GM19025 (cell line): Measurements from ENCODE around the gene SLC39A8.
"Not testable (repeated sequence)": the region's sequence is repeated elsewhere in the genome, so short reads cannot be mapped to it uniquely, and the experiment has no call there.

Source experiments
- ATAC-seq: cut with Tn5 transposase; IDR thresholded peaks from one replicate; pipeline ENCODE4 v1.9.1; 2021; ENCODE audit warnings: mild to moderate bottlenecking, low read depth, moderate library complexity; ENCODE audit not compliant: unreplicated experiment

The SLC39A8 gene

DNA sequence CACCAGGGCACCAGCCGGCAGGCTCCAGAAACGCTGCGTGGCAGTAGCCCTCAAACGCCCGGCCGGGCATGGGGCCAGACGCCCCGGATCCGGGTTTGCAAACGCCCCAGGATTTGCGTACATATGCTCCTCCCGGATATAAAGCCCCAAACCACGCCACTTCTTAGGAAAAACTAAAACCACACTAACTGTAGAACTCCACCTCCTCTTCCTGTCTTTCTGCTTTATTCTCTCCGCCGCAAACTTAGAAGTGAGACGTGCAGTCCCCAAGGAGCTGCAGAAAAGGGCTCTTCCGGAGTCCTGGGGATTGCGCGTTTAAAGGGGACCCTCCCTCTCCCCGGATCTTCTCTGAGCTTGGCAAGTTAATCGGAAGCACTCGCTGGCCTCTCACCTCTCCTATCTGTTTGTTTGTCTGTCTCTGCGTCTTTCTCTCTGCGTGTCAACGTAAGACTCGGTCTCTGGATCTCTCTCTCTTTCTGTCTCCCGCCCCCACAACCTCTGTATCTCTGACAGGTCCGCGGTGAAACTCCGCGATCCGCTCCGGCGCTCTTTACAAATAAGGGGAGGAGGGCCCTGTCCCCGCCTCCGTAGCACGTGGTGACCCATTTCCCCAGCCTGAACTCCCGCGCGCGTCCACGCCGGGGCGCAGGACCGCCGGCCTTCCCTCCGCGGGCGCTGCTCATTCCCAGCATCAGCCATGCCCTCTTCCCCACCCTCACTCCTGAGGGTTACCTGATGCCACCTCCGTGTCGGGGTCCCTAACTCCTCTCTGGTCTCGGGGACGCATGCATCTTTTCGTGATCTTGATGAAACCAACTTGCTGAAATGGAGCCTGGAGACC, at the start of gene SLC39A8:
SLC39A8 (minus strand) TSS at position 529 of the 841 bp plus-strand sequence. CDS start 820 bp downstream, outside the sequence.
- ATAC-seq = peak; percentile 70

DNA sequence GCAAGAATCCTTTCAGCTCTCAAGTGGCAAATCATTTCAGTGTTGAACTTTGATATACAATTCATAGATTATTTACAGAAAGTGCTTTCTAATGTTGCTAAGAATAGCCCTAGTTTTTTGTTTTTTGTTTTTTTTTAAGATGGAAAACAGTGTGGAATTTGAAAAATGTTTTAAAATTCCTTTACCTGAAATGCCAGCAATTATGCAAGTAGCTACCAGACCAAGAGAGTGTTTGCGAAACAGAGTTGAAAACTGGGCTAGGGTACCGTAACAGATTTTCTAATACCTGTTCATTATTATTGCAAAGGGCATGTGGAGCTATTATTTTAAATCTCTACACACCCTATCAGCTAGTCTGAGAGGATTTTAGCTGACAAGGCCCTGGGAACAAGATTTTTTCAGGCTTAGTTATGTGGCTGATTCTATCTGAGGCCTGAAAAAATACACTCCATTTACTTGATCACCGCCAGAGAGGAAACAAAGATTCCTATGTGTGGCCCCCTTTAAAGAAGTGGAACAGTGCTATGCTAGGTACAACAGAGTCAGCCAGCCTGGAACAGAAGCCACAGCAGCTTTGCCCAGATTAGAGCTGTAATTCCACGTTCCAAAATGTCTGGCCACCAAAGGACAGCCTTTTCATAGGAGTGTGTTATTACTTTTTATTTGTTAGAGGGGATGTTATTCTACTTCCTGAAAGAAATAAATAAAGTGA, 46.9 kb upstream of the SLC39A8 start:
- no peak for ATAC-seq

DNA sequence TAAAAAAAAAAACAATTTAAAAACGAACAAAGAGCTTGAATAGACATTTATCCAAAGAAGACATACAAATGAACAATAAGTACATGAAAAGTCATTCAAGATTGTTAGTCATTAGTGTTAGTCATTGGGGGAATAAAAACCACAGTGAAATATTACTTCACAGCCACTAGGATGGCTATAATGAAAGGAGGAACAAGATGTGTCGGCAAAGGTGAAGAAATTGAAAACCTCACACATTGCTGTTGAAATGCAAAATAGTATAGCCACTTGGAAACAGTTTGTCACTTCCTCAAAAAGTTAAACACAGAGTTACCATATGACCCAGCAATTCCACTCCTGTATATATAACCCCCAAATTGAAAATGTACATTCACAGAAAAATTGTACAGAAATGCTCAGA, 45.2 kb upstream of the SLC39A8 start:
- peak; percentile 80 for ATAC-seq

DNA sequence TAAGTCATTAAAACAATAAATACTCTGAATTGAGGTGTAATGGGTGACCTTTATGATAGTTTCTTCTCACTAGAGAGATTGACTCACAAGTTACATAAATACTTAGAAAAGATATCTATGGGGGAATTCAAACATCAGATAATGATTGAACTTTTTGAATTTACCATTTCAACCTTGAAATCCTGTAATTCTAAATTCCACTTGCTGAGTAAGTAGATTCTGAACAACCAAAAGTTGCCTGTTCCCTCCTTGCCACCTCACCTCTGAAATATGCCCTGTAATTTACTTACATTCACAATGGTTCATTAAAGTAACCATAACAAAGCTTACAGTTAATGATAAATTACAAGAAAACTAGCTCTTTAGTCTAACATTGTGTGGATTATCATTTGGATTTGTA, 43.3 kb upstream of the SLC39A8 start:
- no peak for ATAC-seq

DNA sequence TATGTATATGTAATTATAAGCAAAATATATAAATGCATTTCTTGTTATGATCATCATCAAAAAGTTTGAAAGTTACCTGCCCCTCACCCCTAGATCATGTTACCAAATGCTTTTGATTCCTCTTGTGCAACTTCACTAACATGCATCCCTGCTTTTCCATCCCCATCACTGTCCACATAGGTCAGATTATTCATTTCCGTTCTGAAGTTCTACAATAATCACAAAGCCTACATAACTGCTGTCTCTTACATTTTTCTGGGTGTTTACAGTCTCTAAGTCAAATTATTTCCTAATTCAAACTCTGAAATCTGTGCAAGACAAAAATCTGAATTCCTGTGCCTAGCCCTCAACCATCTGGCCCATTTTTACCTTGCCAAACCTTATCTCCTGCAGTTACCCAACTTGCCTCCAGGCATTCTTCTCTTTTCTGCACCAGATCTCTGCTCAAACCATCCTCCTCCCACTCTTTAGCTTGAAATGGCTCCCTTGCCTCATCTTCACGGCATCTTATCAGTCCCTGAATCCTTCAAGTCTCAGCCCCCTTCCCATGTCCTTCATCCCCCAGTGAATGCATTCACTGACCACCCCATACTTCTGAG, 42.4 kb upstream of the SLC39A8 start:
- no peak for ATAC-seq

DNA sequence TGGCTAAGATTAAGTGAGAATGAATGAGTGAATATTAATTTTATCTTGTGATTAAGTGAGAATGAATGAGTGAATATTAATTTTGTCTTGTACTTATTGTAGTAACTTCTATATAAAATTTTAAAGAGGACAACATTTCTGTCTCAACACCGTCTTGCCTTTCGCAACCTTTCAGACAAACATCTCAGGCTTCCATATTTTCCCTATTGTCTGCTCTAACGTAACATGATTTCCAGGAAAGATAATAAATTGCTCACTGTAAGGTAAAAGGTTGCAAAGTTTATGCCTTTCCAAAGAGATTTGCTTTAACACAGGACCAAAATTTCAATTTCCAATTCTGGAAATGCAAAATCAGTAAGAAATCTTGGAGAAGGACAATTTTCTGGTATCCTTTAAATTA, 41.7 kb upstream of the SLC39A8 start:
- ATAC-seq = no peak

DNA sequence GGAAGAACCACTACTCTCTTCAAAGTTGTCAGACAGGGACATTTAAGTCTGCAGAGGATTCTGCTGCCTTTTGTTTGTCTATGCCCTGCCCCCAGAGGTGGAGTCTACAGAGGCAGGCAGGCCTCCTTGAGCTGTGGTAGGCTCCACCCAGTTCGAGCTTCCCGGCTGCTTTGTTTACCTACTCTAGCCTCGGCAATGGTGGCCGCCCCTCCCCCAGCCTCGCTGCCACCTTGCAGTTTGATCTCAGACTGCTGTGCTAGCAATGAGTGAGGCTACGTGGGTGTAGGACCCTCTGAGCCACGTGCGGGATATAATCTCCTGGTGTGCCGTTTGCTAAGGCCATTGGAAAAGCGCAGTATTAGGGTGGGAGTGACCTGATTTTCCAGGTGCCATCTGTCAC, 35.0 kb upstream of the SLC39A8 start:
- ATAC-seq = not testable (repeated sequence)

DNA sequence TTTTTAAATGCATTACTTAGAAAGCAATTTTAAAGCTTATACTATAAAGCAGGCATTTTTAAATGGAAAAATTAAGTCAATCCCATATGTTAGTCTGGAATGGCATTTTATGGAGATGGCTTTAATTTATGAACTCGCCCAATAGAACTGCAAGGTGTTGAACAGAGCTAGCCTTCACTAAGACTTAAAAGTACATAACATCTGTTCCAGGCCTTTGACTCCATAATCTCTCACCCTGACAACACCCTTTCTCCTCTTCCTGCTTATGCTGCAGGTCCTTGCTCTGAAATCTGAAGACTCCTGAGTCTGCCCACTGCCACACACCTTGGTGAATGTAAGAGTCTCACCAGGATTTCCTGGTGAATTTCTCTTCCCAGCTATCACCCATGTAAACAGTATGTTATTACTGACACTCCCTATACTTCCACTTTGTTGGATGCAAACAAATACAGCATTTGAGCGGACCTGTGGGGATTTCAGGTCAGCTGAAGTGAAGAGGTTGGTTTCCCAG, 17.7 kb upstream of the SLC39A8 start:
- no peak for ATAC-seq

DNA sequence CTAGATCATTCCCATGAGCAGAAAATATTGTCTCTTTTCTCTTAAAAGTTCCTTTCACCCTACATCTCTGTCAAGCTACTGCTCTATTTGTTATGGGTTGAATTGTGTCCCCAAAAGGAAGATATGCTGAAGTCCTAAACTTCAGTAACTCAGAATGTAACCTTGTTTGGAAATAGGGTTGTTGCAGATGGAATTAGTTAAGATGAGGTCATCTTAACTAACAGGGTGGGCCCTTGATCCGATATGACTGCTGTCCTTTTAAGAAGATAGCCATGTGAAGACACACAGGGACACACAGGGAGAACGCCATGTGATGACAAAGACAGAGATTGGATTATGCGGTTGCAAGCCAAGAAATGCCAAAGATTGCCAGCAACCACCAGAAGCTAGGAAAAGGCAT, 12.8 kb upstream of the SLC39A8 start:
- ATAC-seq = no peak

DNA sequence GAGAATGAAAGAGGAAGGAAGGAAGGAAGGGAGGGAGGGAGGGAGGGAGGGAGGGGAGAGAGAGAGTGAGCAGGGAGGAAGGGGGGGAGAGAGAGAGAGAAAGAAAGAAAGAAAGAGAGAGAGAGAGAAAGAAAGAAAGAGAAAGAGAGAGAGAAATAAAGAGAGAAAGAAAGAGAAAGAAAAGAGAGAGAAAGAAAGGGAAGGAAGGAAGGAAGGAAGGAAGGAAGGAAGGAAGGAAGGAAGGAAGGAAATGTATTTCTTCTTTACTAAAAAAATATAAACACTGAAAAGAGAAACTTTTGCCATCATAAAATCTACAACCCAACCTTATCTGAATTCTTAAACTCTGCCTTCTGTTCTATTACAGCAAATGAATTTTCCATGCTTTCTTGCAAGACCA, 12.4 kb upstream of the SLC39A8 start:
- ATAC-seq = not testable (repeated sequence)

DNA sequence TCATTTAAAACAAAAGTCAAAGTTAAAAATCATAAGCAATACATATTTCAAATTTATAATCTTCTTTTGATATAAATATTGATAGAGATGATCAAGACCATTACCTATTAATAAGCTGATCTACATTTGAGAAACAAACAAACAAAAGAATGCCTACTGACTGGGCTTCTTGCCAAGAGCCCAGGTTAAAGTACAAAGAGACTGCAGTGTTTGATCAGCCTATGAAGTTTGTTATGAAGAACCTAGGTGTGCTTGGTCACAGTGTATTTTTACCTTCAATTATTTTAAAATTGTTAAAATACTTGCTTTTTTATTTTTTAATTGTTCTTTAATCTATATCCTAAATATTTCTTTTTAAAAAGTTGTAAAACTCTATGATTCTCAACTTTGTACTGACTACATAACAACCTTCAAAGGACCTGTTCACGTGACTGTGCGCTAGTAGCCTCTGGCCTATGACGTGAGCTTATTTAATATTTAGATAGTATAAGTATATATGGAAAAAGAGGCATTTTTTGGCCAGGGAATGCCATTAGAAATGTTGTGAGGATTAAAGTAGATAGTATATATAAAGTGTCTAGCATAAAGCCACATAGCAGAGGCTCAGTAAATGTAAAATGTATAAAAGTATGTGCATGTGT, 11.4 kb upstream of the SLC39A8 start:
- no peak for ATAC-seq

DNA sequence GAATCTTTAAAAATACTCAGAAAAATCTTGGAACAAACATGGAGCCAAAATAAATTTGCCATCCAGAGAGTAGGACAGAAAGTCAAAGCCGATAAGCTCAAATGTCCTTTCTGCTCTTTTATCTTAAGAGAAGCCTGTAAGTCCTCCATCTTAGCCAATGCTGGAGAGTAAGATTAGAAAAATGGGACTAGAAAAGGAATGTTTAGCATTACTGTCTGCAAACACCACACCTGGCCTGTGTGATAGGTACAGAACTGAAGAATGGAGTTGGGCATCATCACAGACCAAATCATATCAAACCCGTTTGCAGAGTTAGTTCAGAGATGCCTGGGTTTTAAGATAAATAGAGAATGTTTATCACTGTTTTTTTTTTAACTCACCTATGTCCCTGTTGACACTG, 10.5 kb upstream of the SLC39A8 start:
- ATAC-seq = no peak

DNA sequence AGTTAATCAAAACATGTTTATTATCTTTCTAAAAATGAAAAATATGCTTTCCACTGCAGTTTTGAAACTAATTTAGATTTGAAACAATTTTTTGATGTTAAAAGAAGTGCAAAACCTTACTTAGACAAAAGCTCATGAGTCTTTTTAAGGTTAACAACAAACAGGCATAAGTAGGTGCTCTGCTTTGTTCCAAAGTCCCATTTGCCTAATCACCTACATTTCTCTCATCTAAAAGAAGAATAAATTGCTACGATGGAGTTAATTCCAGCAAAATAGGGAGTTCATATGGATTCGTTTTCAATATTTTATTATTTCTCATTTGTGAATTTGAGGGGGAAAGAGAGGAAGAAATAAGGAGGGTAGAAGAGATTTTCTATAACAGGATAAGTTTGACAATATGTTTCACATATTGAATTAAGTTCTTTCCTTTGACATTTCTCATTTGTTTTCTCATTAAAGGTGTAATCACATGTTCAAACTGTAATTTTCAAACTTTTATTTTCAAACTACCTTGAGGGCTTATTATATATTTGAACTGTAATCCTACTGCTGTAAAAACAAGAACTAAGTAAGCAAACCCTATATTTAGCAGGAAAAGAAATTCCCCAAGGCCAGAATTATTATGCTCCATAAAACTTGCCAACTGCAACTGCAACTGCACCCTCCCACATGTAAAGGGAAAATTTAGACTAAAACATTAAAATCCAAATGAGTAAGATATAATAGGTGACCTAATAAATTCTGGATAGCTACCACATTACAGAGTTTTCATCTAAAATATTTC, 9.6 kb upstream of the SLC39A8 start:
- no peak for ATAC-seq

DNA sequence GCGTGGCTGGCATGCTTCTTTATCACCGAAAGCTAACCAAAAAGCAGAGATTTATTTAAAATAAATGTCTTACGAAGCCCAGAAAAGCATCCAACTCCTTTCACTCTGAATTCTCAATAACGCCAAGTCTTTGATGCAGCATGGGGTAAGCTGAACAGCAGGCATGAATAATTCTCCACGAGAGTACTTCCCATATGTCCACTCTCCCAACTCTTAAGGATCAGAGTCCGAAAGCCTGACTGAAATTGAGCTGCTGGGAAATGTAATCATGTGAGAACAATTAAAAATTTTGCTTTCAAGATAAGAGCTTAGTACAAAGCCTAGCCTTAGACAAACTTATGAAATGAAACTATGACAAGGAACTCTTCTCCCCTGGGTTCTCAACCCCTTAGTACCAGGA, 7.5 kb upstream of the SLC39A8 start:
- ATAC-seq = no peak

DNA sequence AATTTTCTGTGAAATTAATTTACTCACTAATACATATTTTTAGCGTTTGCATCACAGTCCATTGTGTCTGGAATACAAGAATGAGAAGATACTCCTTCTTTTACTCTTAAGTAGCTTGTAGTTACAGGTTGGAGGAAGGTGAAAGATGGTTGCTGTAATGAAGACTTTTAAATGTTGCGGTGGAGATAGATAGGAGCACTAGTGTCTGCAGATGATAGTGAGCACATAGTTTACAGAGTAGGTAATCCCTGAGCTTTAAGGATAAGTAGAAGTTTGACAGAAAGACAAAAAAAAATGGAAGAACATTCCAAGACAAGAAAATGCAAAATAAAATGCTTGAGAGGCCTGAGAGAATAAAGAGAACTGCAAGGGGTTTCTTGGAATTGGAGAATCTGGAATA, 5.4 kb upstream of the SLC39A8 start:
- no peak for ATAC-seq

DNA sequence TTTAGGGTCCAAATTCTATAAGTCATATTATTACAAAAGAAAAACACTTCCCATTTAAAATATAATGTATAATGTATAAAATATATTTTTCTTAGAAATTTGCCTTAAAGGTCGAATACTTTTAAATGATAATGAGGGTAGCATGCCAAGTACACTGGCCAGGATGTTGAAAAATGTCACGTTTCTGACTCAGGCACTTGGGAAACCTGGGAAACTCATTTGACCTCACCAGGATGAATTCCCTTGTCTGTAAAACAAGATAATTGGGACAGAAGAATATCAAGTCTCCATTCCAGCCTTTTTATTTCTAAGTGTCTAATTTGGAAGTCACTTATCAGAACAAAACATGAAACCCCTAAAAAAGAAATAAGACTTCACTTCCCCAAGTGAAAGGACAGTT, 3.4 kb upstream of the SLC39A8 start:
- no peak for ATAC-seq

DNA sequence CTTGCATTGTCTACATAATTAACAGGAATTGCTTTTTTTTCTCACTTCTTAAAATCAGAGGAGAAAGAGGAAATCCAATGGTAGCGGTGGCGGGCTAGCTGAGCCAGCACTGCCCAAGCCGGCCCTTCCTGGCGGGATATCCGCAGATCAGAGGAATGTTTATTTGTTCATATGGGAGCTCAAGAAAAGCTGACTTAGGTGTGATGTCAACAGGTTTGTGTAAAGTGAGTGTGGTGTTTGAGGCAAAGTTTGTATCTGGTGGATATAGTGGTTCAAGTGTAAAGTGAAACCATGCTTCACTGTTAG, 466 bp upstream of the SLC39A8 start:
- no peak for ATAC-seq

DNA sequence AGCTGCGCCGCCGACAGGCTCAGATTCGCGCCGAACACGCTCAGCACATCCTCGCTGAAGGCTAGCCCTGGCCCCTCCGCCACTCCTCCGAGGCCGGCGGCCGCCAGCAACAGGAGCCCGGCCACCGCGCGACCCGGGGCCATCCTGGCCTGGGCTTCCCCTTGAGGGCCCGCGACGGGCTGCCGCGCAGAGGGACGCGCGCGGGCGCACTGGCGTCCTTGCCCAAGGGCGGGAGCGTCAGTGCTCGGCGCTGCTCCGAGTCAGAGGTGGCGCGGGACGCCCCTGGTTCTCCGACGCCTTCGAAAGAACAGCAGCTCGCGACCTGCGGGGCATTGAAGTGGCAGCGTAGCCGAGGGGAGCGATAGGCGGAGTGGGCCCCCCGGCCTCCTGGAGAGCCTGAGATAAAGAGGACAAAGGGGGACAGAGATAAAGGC, 745 bp downstream of the SLC39A8 start:
- ATAC-seq = peak; percentile 52

DNA sequence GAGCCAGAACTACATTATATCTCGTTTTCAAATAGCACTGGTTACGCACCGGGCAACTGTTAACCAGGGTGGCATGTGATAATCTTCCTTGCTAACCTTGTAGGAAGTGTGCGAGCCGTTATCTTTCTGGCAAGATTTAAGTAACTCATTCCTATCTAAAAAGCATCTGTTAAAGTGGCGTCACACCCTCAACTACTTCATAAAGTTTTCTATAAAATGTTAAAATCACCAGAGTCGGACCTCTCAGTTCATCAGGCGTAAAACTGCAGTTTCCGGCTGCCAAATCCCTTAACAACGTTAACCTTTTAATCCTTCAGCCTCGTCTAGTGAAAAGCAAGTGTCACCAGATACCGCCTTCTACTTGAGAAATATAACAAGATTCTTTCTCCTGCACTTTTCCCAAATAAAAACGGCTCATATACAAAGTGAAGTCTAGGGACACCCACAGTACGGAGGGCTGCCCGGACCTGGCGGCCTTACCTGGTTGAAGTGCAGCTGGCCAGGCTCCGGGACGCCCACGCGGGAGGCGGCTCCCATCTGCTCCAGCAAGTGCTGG, 1.2 kb downstream of the SLC39A8 start:
- ATAC-seq = peak; percentile 36
